GM19351 (cell line): ENCODE measurements around the gene C2CD4A.

Source experiments
- ATAC-seq: cut with Tn5 transposase; IDR thresholded peaks from one replicate; pipeline ENCODE4 v1.9.1; 2021; ENCODE audit warnings: mild to moderate bottlenecking, moderate library complexity; ENCODE audit not compliant: unreplicated experiment

C2CD4A gene

DNA sequence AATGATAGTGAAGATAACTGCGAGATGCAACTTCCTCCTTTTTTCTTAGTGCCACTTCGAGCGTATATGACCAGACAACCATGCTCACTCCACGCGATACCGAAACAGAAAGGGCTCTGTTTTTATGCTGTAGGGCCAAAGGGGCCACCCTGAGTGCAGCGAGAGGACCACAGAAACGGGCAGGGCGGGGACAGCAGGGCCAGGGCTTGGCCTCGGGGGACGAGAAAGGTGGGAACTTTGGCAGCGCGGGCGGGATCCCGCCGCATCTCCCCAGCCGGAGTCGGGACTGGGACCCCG is 7.0 kb upstream of the C2CD4A start:
- ATAC-seq: peak; percentile 78

DNA sequence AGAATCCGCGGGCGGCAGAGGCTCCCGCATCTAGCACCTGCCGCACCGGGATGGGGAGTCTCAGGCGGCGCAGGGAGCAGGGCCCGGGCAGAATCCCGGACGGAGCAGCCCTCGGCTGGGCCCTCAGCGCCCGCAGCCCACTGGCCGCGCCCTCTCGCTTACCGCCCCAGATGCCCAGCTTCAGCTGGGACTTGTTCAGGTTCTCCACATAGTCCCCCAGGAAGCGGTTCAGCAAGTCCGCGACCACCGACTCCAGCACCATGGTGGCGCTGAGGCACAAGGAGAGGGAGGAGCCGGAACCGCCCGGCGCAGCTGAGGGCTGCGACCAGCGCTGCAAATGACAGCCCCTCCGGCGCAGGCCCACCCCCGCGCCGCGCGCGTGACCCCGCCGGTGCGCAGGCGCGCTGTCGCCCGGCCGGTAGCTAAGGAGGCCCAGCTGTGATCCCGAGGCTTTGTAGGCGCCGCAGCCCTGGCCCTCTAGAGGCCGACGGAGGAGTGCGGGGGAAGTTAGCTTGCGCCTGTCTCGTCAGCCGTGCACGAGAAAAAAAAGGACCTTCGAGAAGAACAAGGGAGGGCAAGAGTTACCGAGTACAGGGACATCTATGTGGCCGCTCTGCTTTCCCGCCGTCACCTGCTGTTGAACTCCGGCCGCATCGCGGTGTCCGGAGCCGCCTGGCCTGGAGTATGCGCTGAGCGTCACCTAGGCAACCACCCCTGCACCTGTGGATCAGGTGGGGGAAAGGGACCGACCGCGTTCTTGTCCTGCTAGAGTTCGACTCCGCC is 6.5 kb upstream of the C2CD4A start, which contains the start of gene VPS13C:
TSS of gene VPS13C (minus strand) at position 335 of the 783 bp plus-strand sequence. CDS start at position 262, 73 bp downstream.
- ATAC-seq: peak; percentile 79

DNA sequence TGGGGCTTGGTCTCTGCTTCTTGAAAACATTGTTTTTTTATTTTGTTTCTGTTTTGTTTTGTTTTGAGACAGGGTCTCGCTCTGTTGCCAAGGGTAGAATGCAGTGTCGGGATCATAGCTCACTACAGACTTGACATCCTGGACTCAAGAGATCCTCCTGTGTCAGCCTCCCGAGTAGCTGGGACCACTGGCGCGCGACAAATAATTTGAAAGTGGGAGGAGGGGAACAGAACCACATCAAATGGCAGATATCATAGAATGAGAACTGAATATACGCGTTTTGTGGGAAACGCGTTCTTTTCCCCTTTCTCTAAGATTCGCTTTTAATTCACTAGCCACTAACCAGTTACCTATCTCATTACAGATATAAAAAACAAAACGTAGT is 5.9 kb upstream of the C2CD4A start:
- ATAC-seq: no peak

DNA sequence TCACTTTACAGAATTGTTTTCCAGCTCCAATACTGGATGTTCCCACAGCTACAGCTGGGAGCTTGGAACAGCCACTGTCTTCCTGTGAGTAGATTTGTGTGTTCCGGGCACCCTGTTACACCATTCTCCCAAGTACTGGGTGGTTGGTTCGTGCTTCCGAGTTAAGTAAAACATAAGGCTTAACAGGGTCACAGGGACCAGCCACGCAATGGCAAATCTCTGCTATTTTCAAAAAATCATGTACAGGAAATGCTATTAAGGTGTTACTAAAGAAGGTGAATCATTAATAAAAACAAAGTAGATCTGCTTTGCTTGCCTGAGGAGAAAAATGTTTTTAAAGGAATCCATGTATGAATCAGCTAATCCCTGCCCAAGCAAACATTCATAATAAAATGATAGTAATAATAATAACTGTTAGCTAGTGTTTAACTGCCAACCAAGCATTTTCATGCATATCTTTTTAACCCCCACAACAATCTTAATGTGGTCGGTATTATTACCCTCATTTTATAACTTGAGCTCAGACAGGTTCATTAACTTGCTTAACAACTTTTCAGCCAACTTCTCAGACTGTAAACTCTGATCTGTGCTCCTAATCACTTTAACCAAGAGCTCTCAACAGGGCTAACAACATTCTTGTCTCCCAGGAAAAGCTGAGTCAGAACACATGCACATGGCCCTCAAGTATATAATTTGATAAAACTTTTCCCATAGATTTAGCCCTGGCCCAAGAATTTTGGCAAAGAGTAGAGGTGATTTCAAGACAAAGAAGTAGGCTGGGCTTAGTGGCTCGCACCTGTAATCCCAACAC is 2.7 kb upstream of the C2CD4A start:
- ATAC-seq: no peak

DNA sequence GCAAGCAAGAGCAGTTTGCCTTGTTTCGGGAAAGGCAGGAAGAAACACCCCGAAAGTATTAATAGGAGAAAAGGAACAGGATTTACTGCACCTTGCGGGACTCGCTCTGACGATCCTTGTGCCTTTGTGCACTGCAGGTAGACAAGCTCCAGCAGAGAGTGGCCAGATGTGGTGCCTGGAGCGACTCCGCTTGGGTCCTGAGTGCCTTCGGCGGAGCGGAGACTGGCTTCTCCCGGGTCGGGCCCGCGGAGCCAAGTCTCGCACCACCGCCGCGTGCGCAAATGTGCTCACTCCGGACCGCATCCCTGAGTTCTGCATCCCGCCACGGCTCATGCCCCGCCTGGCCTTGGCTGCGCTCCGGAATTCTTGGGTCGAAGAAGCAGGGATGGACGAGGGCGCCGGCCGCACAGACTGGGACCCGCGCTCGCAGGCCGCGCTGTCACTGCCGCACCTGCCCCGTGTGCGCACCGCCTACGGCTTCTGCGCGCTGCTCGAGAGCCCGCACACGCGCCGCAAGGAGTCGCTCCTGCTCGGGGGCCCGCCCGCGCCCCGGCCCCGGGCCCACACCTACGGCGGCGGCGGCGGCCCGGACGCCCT is 769 bp downstream of the C2CD4A start:
- ATAC-seq: peak; percentile 45

- ATAC-seq: peak; percentile 35
Observed at GRCh38 chr15:62068071-62068809, 1.5 kb downstream of the C2CD4A start.

GRCh38 chr15:62068810-62069167 is 2.0 kb downstream of the C2CD4A start:
- ATAC-seq: no peak

DNA sequence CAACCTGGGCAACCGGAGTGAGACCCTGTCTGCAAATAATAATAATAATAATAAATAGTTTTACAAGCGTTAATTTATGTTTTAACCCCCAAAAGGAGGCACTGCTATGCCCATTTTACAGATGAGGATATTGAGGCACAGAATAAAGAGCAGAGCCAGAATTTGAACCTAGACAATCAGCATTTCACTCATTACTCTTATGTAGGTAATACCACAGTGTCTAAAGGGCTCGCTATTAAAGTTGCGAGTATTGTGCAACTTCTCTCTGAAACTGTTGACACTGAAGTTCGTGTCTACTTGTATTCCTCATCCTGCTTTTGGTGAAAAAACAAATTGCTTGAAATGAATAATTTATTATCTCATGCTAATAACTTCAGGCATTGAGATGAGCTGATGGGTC is 2.8 kb downstream of the C2CD4A start:
- no peak for ATAC-seq

DNA sequence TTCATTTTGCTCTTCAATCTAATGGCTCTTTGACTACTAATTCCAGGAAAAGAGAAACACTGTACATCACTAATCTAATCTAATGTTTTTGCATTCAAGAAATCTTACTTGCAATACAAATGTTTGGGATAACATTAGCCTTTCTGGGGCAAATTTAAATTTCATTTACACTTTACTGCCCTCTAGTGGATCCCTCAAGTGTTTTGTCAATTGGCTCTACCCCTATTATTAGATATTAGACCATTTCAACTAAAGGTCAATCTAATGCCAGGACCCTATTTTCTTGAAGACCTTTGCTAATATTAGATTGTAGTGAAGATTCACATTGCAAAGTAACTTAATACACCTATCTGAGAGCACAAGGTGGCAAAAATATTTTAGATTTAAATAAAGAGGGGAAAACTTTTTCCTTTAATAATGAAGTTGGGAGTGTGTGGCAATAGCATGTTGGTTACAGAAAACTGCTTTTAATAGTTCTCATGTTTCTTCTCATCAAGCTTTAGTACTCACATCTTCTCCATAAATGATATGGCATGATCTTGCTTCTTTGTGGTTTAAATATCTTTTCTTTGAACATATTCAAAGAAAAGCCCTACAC is 5.0 kb downstream of the C2CD4A start:
- ATAC-seq: no peak

DNA sequence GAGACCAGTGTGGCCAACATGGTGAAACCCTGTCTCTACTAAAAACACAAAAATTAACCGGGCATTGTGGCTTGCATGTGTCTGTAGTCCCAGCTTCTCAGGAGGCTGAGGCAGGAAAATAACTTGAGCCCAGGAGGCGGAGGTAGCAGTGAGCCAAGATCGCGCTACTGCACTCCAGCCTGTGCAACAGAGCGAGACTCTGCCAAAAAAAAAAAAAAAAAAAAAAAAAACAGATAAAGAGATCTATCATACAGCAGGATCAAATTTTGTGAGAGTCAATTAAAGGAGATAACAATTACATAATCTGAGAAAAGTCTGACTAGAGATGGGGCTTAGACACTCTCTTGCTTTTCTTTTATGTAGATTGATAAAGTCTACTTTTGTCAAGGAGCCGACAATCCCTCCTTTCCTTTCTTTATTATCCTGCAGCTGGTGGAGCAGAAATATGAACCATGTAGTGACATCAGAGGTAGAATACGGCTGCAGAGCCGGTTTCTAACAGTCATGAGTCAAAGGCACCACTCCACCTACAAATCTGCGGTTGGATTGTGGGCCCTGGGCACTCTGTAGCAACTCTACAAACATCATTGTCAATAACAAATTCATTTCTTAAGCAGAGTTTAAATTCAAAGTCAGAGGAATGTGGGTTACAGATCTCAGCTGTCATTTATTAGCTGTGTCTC is 9.0 kb downstream of the C2CD4A start:
- no peak for ATAC-seq

DNA sequence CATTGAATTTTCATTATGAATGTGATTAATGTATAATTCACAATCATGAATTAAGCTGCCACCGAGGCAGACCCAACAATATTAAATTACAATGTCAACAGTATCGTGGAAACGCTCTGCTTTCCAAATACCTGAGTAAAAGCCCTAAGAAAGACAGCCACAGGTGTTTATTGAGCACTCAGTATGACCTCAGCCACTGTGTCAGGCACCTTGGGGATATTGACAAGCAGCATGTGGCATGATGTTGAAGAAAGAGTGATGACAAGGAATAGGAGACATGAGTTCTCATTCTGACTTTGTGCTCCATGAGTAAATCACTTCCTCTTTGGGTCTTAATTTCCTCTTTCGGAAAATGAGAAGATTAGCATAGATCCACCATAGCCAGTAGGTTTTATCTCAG is 12.8 kb downstream of the C2CD4A start:
- ATAC-seq: no peak

GRCh38 chr15:62083194-62084154 is 16.7 kb downstream of the C2CD4A start:
- peak; percentile 62 for ATAC-seq

GRCh38 chr15:62085740-62086139 is 19.0 kb downstream of the C2CD4A start:
- ATAC-seq: no peak

GRCh38 chr15:62087671-62088352 is 21.0 kb downstream of the C2CD4A start:
- no peak for ATAC-seq

DNA sequence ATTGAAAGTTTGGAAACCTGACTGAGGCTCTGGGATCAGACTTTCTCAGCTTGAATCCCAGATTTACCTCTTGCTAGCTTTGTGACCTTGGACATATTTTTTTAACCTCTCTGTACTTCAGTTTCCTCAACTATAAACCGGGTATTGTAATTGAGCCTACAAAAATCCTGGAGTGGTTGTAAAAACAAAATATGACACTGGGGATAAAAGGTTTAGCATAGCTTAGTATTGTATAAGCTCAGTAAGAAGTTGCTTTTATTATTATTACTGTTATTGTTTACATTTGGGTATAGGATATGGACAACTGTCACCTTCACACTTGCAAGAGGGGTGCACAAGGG is 21.5 kb downstream of the C2CD4A start:
- ATAC-seq: no peak

- ATAC-seq: no peak
Observed at GRCh38 chr15:62089616-62090015, 22.8 kb downstream of the C2CD4A start.

DNA sequence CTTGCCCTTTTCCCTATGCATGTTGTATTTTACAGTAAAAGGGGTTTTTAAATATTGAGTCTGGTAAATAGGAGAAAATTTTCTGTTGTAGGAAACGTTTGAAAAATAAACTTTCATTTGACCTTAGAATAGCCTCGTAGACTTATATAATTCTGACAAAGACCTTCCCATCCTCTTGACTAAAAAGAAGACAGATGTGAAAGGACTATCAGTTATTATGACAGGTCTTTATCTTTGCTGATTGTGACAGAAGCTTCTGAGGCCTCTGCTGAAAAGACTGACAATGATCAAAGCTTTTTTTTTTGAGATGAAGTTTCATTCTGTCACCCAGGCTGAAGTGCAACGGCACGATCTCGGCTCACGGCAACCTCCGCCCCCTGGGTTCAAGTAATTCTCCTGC is 24.2 kb downstream of the C2CD4A start:
- no peak for ATAC-seq

- no peak for ATAC-seq
Observed at GRCh38 chr15:62093809-62094208, 27.0 kb downstream of the C2CD4A start.

DNA sequence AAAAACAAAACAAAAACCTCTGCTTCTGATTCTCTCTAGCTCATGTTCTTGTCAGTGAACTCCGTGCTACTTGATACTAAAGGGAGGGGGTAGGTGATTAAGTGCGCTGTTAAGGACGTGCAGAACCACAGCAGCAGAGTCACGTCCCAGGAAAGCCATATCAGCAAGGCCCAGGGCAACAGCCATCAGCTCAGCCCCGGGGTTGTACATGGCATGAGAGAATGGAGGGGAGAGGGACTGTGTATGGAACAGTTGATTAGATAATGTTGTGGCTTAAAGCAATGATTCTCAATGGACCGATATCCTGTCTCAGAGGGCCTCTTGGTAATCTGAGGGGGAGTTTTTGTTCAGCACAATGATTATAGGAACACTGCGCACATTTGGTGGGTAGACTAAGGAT is 27.6 kb downstream of the C2CD4A start:
- no peak for ATAC-seq
